Prostate gland (tissue), 2 donors: ENCODE measurements around the gene GPATCH8.
A peak's percentile ranks its signal among the peaks of the same experiment; 100 is the strongest.

ENCODE experiments used
- POLR2A ChIP-seq: fragments of 450-650 bp; IDR thresholded peaks from one replicate; pipeline ENCODE4 v1.6.1; 2016; ENCODE audit warnings: antibody characterized with exemption, mild to moderate bottlenecking
- POLR2AphosphoS5 ChIP-seq: sonication (generic); formaldehyde crosslinking; IDR thresholded peaks from one replicate; pipeline ENCODE4 v1.6.1; 2017; ENCODE audit warnings: antibody characterized with exemption
- TF ChIP-seq, protein P1 (sequence below), 4 experiments: fragments of 200-600 bp in 2 of 4; fragments of 450-650 bp in 2 of 4; sonication (generic) in 2 of 4; IDR thresholded peaks; 1 replicate in 3 of 4; 2 replicates in 1 of 4; pipeline ENCODE4 v1.5.1; 2016 to 2019; ENCODE audit warnings: antibody characterized with exemption in 4 of 4, mild to moderate bottlenecking in 2 of 4, moderate library complexity in 2 of 4

DNA sequence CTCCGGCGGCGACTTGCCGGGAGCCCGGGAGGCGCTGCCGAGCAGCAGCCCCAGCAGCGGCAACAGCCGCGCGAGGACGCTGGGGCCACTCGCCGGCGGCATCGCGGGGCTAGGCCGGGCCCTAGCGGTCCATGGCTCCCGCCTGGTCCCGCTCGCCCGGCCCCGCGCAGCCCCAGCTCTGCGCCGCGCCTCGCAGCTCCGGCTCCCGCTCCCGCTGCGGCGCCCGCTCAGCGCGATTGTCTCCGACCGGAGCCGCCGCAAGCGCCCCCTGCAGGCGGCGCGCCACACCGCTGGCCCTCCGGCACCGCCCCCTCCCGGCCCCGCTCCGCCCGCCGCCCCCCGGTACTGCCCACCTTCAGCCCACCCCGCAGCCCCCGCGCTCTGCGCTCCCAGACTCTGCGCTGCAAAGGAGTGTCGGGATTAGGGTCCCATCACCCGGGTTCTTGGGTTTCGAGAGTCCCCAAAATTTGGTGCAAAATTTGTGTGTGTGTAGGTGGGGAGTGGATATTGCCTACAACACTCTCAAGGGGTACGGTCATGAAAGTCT lies 139.5 kb downstream of the GPATCH8 start, which contains the start of gene FAM171A2:
- TF ChIP-seq, protein P1, sequence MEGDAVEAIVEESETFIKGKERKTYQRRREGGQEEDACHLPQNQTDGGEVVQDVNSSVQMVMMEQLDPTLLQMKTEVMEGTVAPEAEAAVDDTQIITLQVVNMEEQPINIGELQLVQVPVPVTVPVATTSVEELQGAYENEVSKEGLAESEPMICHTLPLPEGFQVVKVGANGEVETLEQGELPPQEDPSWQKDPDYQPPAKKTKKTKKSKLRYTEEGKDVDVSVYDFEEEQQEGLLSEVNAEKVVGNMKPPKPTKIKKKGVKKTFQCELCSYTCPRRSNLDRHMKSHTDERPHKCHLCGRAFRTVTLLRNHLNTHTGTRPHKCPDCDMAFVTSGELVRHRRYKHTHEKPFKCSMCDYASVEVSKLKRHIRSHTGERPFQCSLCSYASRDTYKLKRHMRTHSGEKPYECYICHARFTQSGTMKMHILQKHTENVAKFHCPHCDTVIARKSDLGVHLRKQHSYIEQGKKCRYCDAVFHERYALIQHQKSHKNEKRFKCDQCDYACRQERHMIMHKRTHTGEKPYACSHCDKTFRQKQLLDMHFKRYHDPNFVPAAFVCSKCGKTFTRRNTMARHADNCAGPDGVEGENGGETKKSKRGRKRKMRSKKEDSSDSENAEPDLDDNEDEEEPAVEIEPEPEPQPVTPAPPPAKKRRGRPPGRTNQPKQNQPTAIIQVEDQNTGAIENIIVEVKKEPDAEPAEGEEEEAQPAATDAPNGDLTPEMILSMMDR (IDR thresholded peaks at IDR 0.05), result peak; percentile 47 to 76 (median 62)
- TF ChIP-seq POLR2A, result no peak
- no peak for TF ChIP-seq POLR2AphosphoS5
